Activated CD8-positive, alpha-beta memory T cell treated with anti-CD3 and anti-CD28 coated beads, Interleukin-2, amount 10 ng/mL, durations not matched to agents 7 days and 5 days (primary cell): ENCODE measurements around the gene WRNIP1. TPM values are rescaled to one million over a fixed set of nuclear protein-coding genes. Genes with fewer than 3 reads are reported as not detected.
A peak's percentile ranks its signal among the peaks of the same experiment; 100 is the strongest.
"Not testable (repeated sequence)": the region's sequence is repeated elsewhere in the genome, so short reads cannot be mapped to it uniquely, and the experiment has no call there.

Source experiments
- ATAC-seq: fragments of 150-1000 bp; cut with Tn5 transposase; one replicate; pipeline ENCODE4 v1.10.0; 2021; ENCODE audit warnings: moderate library complexity
- CTCF ChIA-PET: fragments of 350-600 bp; sonication (Branson Sonifier 250); formaldehyde crosslinking; loops from one replicate; lab custom pipeline; 2021; ENCODE audit warnings: antibody characterized with exemption; lab: Charles Lee
- DNase-seq: peaks from one replicate; pipeline ENCODE4 v3.0.0-alpha.2; 2020
- H3K27ac Mint-ChIP-seq: one replicate; pipeline ENCODE4 v1.8.0; 2021; ENCODE audit warnings: mild to moderate bottlenecking, mixed read lengths
- H3K27me3 Mint-ChIP-seq: one replicate; pipeline ENCODE4 v1.8.0; 2021; ENCODE audit warnings: mixed read lengths
- H3K36me3 Mint-ChIP-seq: one replicate; pipeline ENCODE4 v1.8.0; 2021; ENCODE audit warnings: mild to moderate bottlenecking, mixed read lengths
- H3K4me1 Mint-ChIP-seq: one replicate; pipeline ENCODE4 v1.8.0; 2021; ENCODE audit warnings: mixed read lengths
- H3K4me3 Mint-ChIP-seq: one replicate; pipeline ENCODE4 v1.8.0; 2021; ENCODE audit warnings: mild to moderate bottlenecking, moderate library complexity, mixed read lengths
- H3K9me3 Mint-ChIP-seq: one replicate; pipeline ENCODE4 v1.8.0; 2022; ENCODE audit warnings: low read depth, mixed read lengths
- total RNA-seq, 2 experiments: library from RNA; stranded (reverse); gene quantifications; one replicate each; pipeline ENCODE4 v1.2.3, GENCODE V29; 2021

WRNIP1 gene
- total RNA-seq, 2 experiments from 2014 or later: 48.7 to 53.3 TPM

GRCh38 chr6:2796861-2797260 is 31.7 kb downstream of the WRNIP1 start:
- CTCF ChIA-PET: interaction anchor here (0.9 to 2.2 kb wide), 4 partner anchors 13 to 156 kb away, joined by 3 to 9 read pairs (median 4); no protein-coding TSS in a partner anchor
- ATAC-seq (no peak), DNase-seq (no peak)
- H3K4me1 Mint-ChIP-seq: peaks cover 52% of the 10 kb centered on the region
- no peaks in the 10 kb centered on the region for H3K27me3 Mint-ChIP-seq
- no peaks in the 10 kb centered on the region for H3K9me3 Mint-ChIP-seq
- H3K36me3 Mint-ChIP-seq: no peaks in the 10 kb centered on the region
- H3K4me3 Mint-ChIP-seq: no peak overlapping the region
- no peak overlapping the region for H3K27ac Mint-ChIP-seq

GRCh38 chr6:2797564-2798031 is 32.4 kb downstream of the WRNIP1 start:
- ATAC-seq: no peak
- Mint-ChIP-seq H3K4me3 (no peak overlapping the region), H3K27me3 (no peaks in the 10 kb centered on the region), H3K9me3 (no peaks in the 10 kb centered on the region), H3K27ac (no peak overlapping the region), H3K4me1 (peaks cover 47% of the 10 kb centered on the region), H3K36me3 (no peaks in the 10 kb centered on the region)
- CTCF ChIA-PET: interaction anchor here (0.9 to 2.2 kb wide), 5 partner anchors 14 to 155 kb away, joined by 3 to 9 read pairs (median 4); no protein-coding TSS in a partner anchor
- no peak for DNase-seq

GRCh38 chr6:2798586-2799134 is 33.5 kb downstream of the WRNIP1 start:
- Mint-ChIP-seq H3K36me3 (no peaks in the 10 kb centered on the region), H3K27ac (no peak overlapping the region), H3K4me1 (peaks cover 36% of the 10 kb centered on the region), H3K9me3 (no peaks in the 10 kb centered on the region), H3K27me3 (no peaks in the 10 kb centered on the region), H3K4me3 (no peak overlapping the region)
- ATAC-seq (no peak), DNase-seq (no peak)
- CTCF ChIA-PET: interaction anchor here (0.9 to 2.2 kb wide), 4 partner anchors 26 to 134 kb away, joined by 3 to 9 read pairs (median 4); no protein-coding TSS in a partner anchor

- peak; percentile 64 for ATAC-seq
- no peak overlapping the region for H3K4me3 Mint-ChIP-seq
- H3K27me3 Mint-ChIP-seq: no peaks in the 10 kb centered on the region
- peaks cover 28% of the 10 kb centered on the region for H3K4me1 Mint-ChIP-seq
- no peaks in the 10 kb centered on the region for H3K9me3 Mint-ChIP-seq
- no peak overlapping the region for H3K27ac Mint-ChIP-seq
- no peak for DNase-seq
- no peaks in the 10 kb centered on the region for H3K36me3 Mint-ChIP-seq
- CTCF ChIA-PET: interaction anchor here (0.9 kb wide), 1 partner anchor 42 kb away, joined by 3 read pairs; the partner anchor contains the start of gene SERPINB1
These were observed 34.8 kb downstream of the WRNIP1 start for GRCh38 chr6:2799936-2800527.

- Mint-ChIP-seq H3K27me3 (no peaks in the 10 kb centered on the region), H3K4me3 (no peak overlapping the region), H3K27ac (no peak overlapping the region), H3K4me1 (peaks cover 25% of the 10 kb centered on the region), H3K9me3 (no peaks in the 10 kb centered on the region), H3K36me3 (no peaks in the 10 kb centered on the region)
- CTCF ChIA-PET: interaction anchor here (0.9 kb wide), 1 partner anchor 41 kb away, joined by 3 read pairs; the partner anchor contains the start of gene SERPINB1
- DNase-seq (no peak), ATAC-seq (no peak)
These were observed 35.5 kb downstream of the WRNIP1 start for GRCh38 chr6:2800552-2801316.

- CTCF ChIA-PET, H3K27ac Mint-ChIP-seq, DNase-seq, H3K27me3 Mint-ChIP-seq, ATAC-seq, H3K36me3 Mint-ChIP-seq, H3K4me3 Mint-ChIP-seq, H3K9me3 Mint-ChIP-seq: not testable (repeated sequence)
- H3K4me1 Mint-ChIP-seq: peaks cover 23% of the 10 kb centered on the region
These were observed 36.5 kb downstream of the WRNIP1 start for GRCh38 chr6:2801687-2802086.

- no peaks in the 10 kb centered on the region for H3K27me3 Mint-ChIP-seq
- no peaks in the 10 kb centered on the region for H3K36me3 Mint-ChIP-seq
- no peaks in the 10 kb centered on the region for H3K9me3 Mint-ChIP-seq
- no peak overlapping the region for H3K27ac Mint-ChIP-seq
- peaks cover 18% of the 10 kb centered on the region for H3K4me1 Mint-ChIP-seq
- no peak overlapping the region for H3K4me3 Mint-ChIP-seq
- ATAC-seq: no peak
- DNase-seq: no peak
- CTCF ChIA-PET: interaction anchor here (1.4 kb wide), 1 partner anchor 11 kb away, joined by 6 read pairs; no protein-coding TSS in a partner anchor
These were observed 37.4 kb downstream of the WRNIP1 start for GRCh38 chr6:2802521-2803060.

GRCh38 chr6:2803731-2804429 is 38.7 kb downstream of the WRNIP1 start:
- ATAC-seq (no peak), DNase-seq (no peak)
- no peak overlapping the region for H3K27ac Mint-ChIP-seq
- H3K27me3 Mint-ChIP-seq: no peaks in the 10 kb centered on the region
- H3K4me1 Mint-ChIP-seq: peaks cover 17% of the 10 kb centered on the region
- CTCF ChIA-PET: interaction anchor here (1.4 kb wide), 1 partner anchor 13 kb away, joined by 6 read pairs; no protein-coding TSS in a partner anchor
- H3K9me3 Mint-ChIP-seq: no peaks in the 10 kb centered on the region
- H3K36me3 Mint-ChIP-seq: no peaks in the 10 kb centered on the region
- no peak overlapping the region for H3K4me3 Mint-ChIP-seq

GRCh38 chr6:2804516-2804915 is 39.3 kb downstream of the WRNIP1 start:
- DNase-seq: no peak
- H3K9me3 Mint-ChIP-seq: no peaks in the 10 kb centered on the region
- H3K4me1 Mint-ChIP-seq: peaks cover 13% of the 10 kb centered on the region
- H3K4me3 Mint-ChIP-seq: no peak overlapping the region
- CTCF ChIA-PET: no interaction called here
- H3K27ac Mint-ChIP-seq: no peak overlapping the region
- no peak for ATAC-seq
- no peaks in the 10 kb centered on the region for H3K27me3 Mint-ChIP-seq
- H3K36me3 Mint-ChIP-seq: no peaks in the 10 kb centered on the region

GRCh38 chr6:2805031-2805430 is 39.8 kb downstream of the WRNIP1 start:
- Mint-ChIP-seq H3K36me3 (no peaks in the 10 kb centered on the region), H3K27me3 (no peaks in the 10 kb centered on the region), H3K4me3 (no peak overlapping the region), H3K9me3 (no peaks in the 10 kb centered on the region), H3K4me1 (peaks cover 13% of the 10 kb centered on the region), H3K27ac (no peak overlapping the region)
- ATAC-seq (no peak), DNase-seq (no peak)
- CTCF ChIA-PET: interaction anchor here (0.9 kb wide), 1 partner anchor 26 kb away, joined by 3 read pairs; no protein-coding TSS in a partner anchor

GRCh38 chr6:2806644-2807043 is 41.5 kb downstream of the WRNIP1 start:
- H3K4me1 Mint-ChIP-seq: peaks cover 17% of the 10 kb centered on the region
- H3K36me3 Mint-ChIP-seq: no peaks in the 10 kb centered on the region
- no peaks in the 10 kb centered on the region for H3K9me3 Mint-ChIP-seq
- DNase-seq (no peak), ATAC-seq (no peak)
- CTCF ChIA-PET: interaction anchor here (0.7 kb wide), 1 partner anchor 15 kb away, joined by 4 read pairs; no protein-coding TSS in a partner anchor
- H3K27me3 Mint-ChIP-seq: no peaks in the 10 kb centered on the region
- H3K4me3 Mint-ChIP-seq: no peak overlapping the region
- H3K27ac Mint-ChIP-seq: no peak overlapping the region

GRCh38 chr6:2807342-2808090 is 42.3 kb downstream of the WRNIP1 start:
- H3K4me3 Mint-ChIP-seq: no peak overlapping the region
- DNase-seq (no peak), ATAC-seq (no peak)
- H3K36me3 Mint-ChIP-seq: no peaks in the 10 kb centered on the region
- peaks cover 17% of the 10 kb centered on the region for H3K4me1 Mint-ChIP-seq
- no peak overlapping the region for H3K27ac Mint-ChIP-seq
- H3K9me3 Mint-ChIP-seq: no peaks in the 10 kb centered on the region
- no peaks in the 10 kb centered on the region for H3K27me3 Mint-ChIP-seq
- CTCF ChIA-PET: no interaction called here
